Lower leg skin (tissue), 4 donors: ENCODE measurements around the gene PBX1. TPM values are rescaled to one million over a fixed set of nuclear protein-coding genes. Genes with fewer than 3 reads are reported as not detected.
A peak's percentile ranks its signal among the peaks of the same experiment; 100 is the strongest.

Experiments
- DNase-seq, 2 donors: peaks; one replicate each; pipeline ENCODE4 v3.0.0-alpha.2; 2019; ENCODE audit warnings: low spot score in 2 of 2
- H3K4me3 ChIP-seq: fragments of 200-600 bp; sonication (generic); 2 replicates; pipeline ENCODE4 v1.5.1; 2017; ENCODE audit warnings: mild to moderate bottlenecking, low read depth; ENCODE audit not compliant: poor library complexity, severe bottlenecking
- CTCF ChIP-seq, 3 donors: fragments of 450-650 bp; IDR thresholded peaks; one replicate each; pipeline ENCODE4 v1.5.1; 2016; ENCODE audit warnings: antibody characterized with exemption in 3 of 3, mild to moderate bottlenecking in 3 of 3, moderate library complexity in 2 of 3
- POLR2A ChIP-seq, 2 donors: fragments of 450-650 bp; IDR thresholded peaks; one replicate each; pipeline ENCODE4 v1.6.1; 2016 to 2017; ENCODE audit warnings: antibody characterized with exemption in 2 of 2, mild to moderate bottlenecking in 1 of 2, moderate library complexity in 1 of 2
- WGBS, 2 donors: methylation state at CpG; one replicate each; pipeline ENCODE4 v1.1.5; 2018; 5-methylcytosine and 5-hydroxymethylcytosine counted together
- intact Hi-C: fragments of 100-400 bp; cut with DNase I; formaldehyde crosslinking; loops from one replicate; pipeline ENCODE4 v1.15.0; 2023; ENCODE audit warnings: low total_unique reads
- total RNA-seq, 4 donors: library from RNA; depleted of rRNA; stranded (reverse); fragments of >200 nt; gene quantifications; one replicate each; pipeline ENCODE4 v1.1.0, GENCODE V29; 2016

Gene PBX1
- total RNA-seq, 4 donors from 2014 or later = 10.0 to 24.1 (median 15.4) TPM

- WGBS, 2 donors = 97% methylated on average over 8 of the region's 8 CpGs
- no peak overlapping the region for H3K4me3 ChIP-seq
- intact Hi-C loops = no loop called here
- DNase-seq = peak in 1 of 2 donors; percentile 14
- TF ChIP-seq CTCF (IDR thresholded peaks at IDR 0.05) (no peak), POLR2A (IDR thresholded peaks at IDR 0.05) (no peak)
Observed at GRCh38 chr1:164867590-164867989, 308.6 kb downstream of the PBX1 start.

GRCh38 chr1:164868990-164869389 lies 310.0 kb downstream of the PBX1 start:
- H3K4me3 ChIP-seq = no peak overlapping the region
- intact Hi-C loops = no loop called here
- 85 to 95% methylated on average over 4 of the region's 4 CpGs for WGBS, 2 donors
- DNase-seq = no peak
- no peak for TF ChIP-seq CTCF (IDR thresholded peaks at IDR 0.05)
- TF ChIP-seq POLR2A (IDR thresholded peaks at IDR 0.05) = no peak

- TF ChIP-seq POLR2A (IDR thresholded peaks at IDR 0.05) = no peak
- no peak for TF ChIP-seq CTCF (IDR thresholded peaks at IDR 0.05)
- DNase-seq = no peak
- intact Hi-C loops = no loop called here
- no peak overlapping the region for H3K4me3 ChIP-seq
- WGBS, 2 donors = 84 to 93% methylated on average over 3 of the region's 3 CpGs
Observed at GRCh38 chr1:164875518-164875917, 316.5 kb downstream of the PBX1 start.

GRCh38 chr1:164876398-164877116 lies 317.6 kb downstream of the PBX1 start:
- peak in 1 of 2 donors; percentile 65 for DNase-seq
- intact Hi-C loops = no loop called here
- TF ChIP-seq CTCF (IDR thresholded peaks at IDR 0.05) = no peak
- no peak for TF ChIP-seq POLR2A (IDR thresholded peaks at IDR 0.05)
- 84% methylated on average over 12 of the region's 12 CpGs for WGBS, 2 donors
- H3K4me3 ChIP-seq = no peak overlapping the region

- 74 to 76% methylated on average over 3 of the region's 3 CpGs for WGBS, 2 donors
- TF ChIP-seq CTCF (IDR thresholded peaks at IDR 0.05) (no peak), POLR2A (IDR thresholded peaks at IDR 0.05) (no peak)
- H3K4me3 ChIP-seq = no peak overlapping the region
- intact Hi-C loops = no loop called here
- no peak for DNase-seq
Observed at GRCh38 chr1:164880199-164880598, 321.2 kb downstream of the PBX1 start.

- no peak overlapping the region for H3K4me3 ChIP-seq
- TF ChIP-seq POLR2A (IDR thresholded peaks at IDR 0.05) (no peak), CTCF (IDR thresholded peaks at IDR 0.05) (no peak)
- intact Hi-C loops = no loop called here
- no peak for DNase-seq
- 84 to 98% methylated on average over 2 of the region's 2 CpGs for WGBS, 2 donors
Observed at GRCh38 chr1:164880644-164881043, 321.7 kb downstream of the PBX1 start.
